ENCODE data around the gene NQO2. TPM values are rescaled to one million over a fixed set of nuclear protein-coding genes. Genes with fewer than 3 reads are reported as not detected.

The NQO2 gene
- total and polyA plus RNA-seq, 2 of the 13 experiments (the other 11 are each of a cell fraction or from before 2014, with no cell fraction given) = 32.2 to 56.5 TPM

GRCh38 chr6:2999618-3000557, at the start of gene NQO2 (continued):
- TF ChIP-seq FOXO4 (CRISPR knock-in tag; conservative IDR thresholded peaks at IDR 0.05) (0 out of 2 replicates have a peak, but pooled peaks have one; percentile 94), SOX6 (IDR thresholded peaks at IDR 0.05) (no peak), SOX6 (CRISPR knock-in tag; IDR thresholded peaks at IDR 0.05) (no peak), FOXJ3 (CRISPR knock-in tag; IDR thresholded peaks at IDR 0.05; ENCODE audit: borderline replicate concordance) (no peak), EHMT2 (IDR thresholded peaks at IDR 0.05; ENCODE audit: borderline replicate concordance, low read depth, low read length) (no peak; the same call in 1 of the 2 replicates), ZNF3 (CRISPR knock-in tag; IDR thresholded peaks at IDR 0.05) (no peak), ZNF615 (CRISPR knock-in tag; IDR thresholded peaks at IDR 0.05; ENCODE audit: borderline replicate concordance) (no peak; the same call in 1 of the 2 replicates), ZNF768 (CRISPR knock-in tag; IDR thresholded peaks at IDR 0.05) (peak; percentile 55), ZNF34 (CRISPR knock-in tag; IDR thresholded peaks at IDR 0.05; ENCODE audit: borderline replicate concordance) (no peak), HOXD1 (CRISPR knock-in tag; IDR thresholded peaks at IDR 0.05) (0 out of 2 replicates have a peak, but pooled peaks have one; percentile 45), AHDC1 (CRISPR knock-in tag; IDR thresholded peaks at IDR 0.05; ENCODE audit: borderline replicate concordance) (no peak), ONECUT2 (CRISPR knock-in tag; IDR thresholded peaks at IDR 0.05) (no peak), HBP1 (CRISPR knock-in tag; IDR thresholded peaks at IDR 0.05; ENCODE audit: low read depth) (peak; percentile 56; the same call in 1 of the 2 replicates), SKI (IDR thresholded peaks at IDR 0.05; ENCODE audit: partially characterized antibody) (no peak), ZBTB42 (CRISPR knock-in tag; IDR thresholded peaks at IDR 0.05) (peak; percentile 91; the same call in 1 of the 2 replicates), ISX (CRISPR knock-in tag; conservative IDR thresholded peaks at IDR 0.05) (no peak), DMAP1 (CRISPR knock-in tag; IDR thresholded peaks at IDR 0.05) (no peak; the same call in 1 of the 2 replicates), REL (CRISPR knock-in tag; conservative IDR thresholded peaks at IDR 0.05) (0 out of 2 replicates have a peak, but pooled peaks have one; percentile 59), ZNF292 (CRISPR knock-in tag; IDR thresholded peaks at IDR 0.05; ENCODE audit: borderline replicate concordance, low read depth) (no peak; the same call in 1 of the 2 replicates), KAT8 (CRISPR knock-in tag; IDR thresholded peaks at IDR 0.05) (peak; percentile 52), ZBTB20 (CRISPR knock-in tag; IDR thresholded peaks at IDR 0.05; ENCODE audit: borderline replicate concordance, low read depth) (peak; percentile 75; the same call in 1 of the 2 replicates)
